CD4-positive, alpha-beta T cell (primary cell): Measurements from ENCODE around the gene SGTB. TPM values are rescaled to one million over a fixed set of nuclear protein-coding genes. Genes with fewer than 3 reads are reported as not detected.
"Not testable (repeated sequence)": the region's sequence is repeated elsewhere in the genome, so short reads cannot be mapped to it uniquely, and the experiment has no call there.

Source experiments
- ATAC-seq: fragments of 200-7000 bp; cut with Tn5 transposase; one replicate; pipeline ENCODE4 v1.10.0; 2022; ENCODE audit warnings: mild to moderate bottlenecking; ENCODE audit not compliant: poor library complexity
- CTCF ChIA-PET: fragments of 350-600 bp; sonication (Branson Sonifier 250); formaldehyde crosslinking; loops from one replicate; lab custom pipeline; 2021; ENCODE audit warnings: antibody characterized with exemption, inconsistent platforms; lab: Charles Lee
- POLR2A ChIA-PET: fragments of 350-600 bp; sonication (Branson Sonifier 250); formaldehyde crosslinking; loops from one replicate; lab custom pipeline; 2021; ENCODE audit warnings: antibody characterized with exemption, inconsistent platforms; lab: Charles Lee
- DNase-seq, 14 experiments: peaks; one replicate each; pipeline ENCODE4 v3.0.0-alpha.2; 2013 to 2020; ENCODE audit warnings: mixed read lengths in 2 of 14
- H3K27ac ChIP-seq, 2 donors: one replicate each; pipeline versions ENCODE4 v1.5.1 to v1.7.0; 2013; ENCODE audit warnings: low read length in 2 of 2, low read depth in 1 of 2, mild to moderate bottlenecking in 1 of 2
- H3K27me3 ChIP-seq, 2 experiments: 1 replicate in 1 of 2; 2 replicates in 1 of 2; pipeline versions ENCODE4 v1.6.1 to v1.7.0; 2013; ENCODE audit warnings: low read length in 2 of 2, control low read depth in 1 of 2, mild to moderate bottlenecking in 1 of 2, moderate library complexity in 1 of 2; ENCODE audit not compliant: insufficient read depth in 2 of 2, control insufficient read depth in 1 of 2
- H3K36me3 ChIP-seq: one replicate; pipeline ENCODE4 v1.6.1; 2013; ENCODE audit warnings: low read length, control low read depth; ENCODE audit not compliant: insufficient read depth
- H3K4me1 ChIP-seq: one replicate; pipeline ENCODE4 v1.6.1; 2013; ENCODE audit warnings: low read length, control low read depth; ENCODE audit not compliant: insufficient read depth
- H3K4me3 ChIP-seq: one replicate; pipeline ENCODE4 v1.5.1; 2013; ENCODE audit warnings: mild to moderate bottlenecking, low read length, moderate library complexity
- H3K9me3 ChIP-seq, 2 experiments: 1 replicate in 1 of 2; 2 replicates in 1 of 2; pipeline versions ENCODE4 v1.6.1 to v1.7.0; 2013; ENCODE audit warnings: low read length in 2 of 2, mild to moderate bottlenecking in 2 of 2, control low read depth in 1 of 2, moderate library complexity in 1 of 2; ENCODE audit not compliant: control insufficient read depth in 1 of 2, insufficient read depth in 1 of 2
- H3K27ac Mint-ChIP-seq: one replicate; pipeline ENCODE4 v1.8.0; 2020; ENCODE audit warnings: mixed read lengths
- H3K27me3 Mint-ChIP-seq: one replicate; pipeline ENCODE4 v1.8.0; 2021; ENCODE audit warnings: mixed read lengths
- H3K36me3 Mint-ChIP-seq: one replicate; pipeline ENCODE4 v1.8.0; 2021; ENCODE audit warnings: low read depth, mixed read lengths
- H3K4me1 Mint-ChIP-seq: one replicate; pipeline ENCODE4 v1.8.0; 2021; ENCODE audit warnings: low read depth, mixed read lengths
- H3K4me3 Mint-ChIP-seq: one replicate; pipeline ENCODE4 v1.8.0; 2020; ENCODE audit warnings: mild to moderate bottlenecking, mixed read lengths
- H3K9me3 Mint-ChIP-seq: one replicate; pipeline ENCODE4 v1.8.0; 2020; ENCODE audit warnings: mixed read lengths
- CTCF ChIP-seq: fragments of 200-600 bp; IDR thresholded peaks from one replicate; pipeline ENCODE4 v1.8.0; 2022; ENCODE audit warnings: antibody characterized with exemption, mild to moderate bottlenecking
- intact Hi-C, 2 experiments: fragments of 100-400 bp; cut with DNase I in 1 of 2; cut with micrococcal nuclease in 1 of 2; formaldehyde crosslinking; loops; one replicate each; pipeline versions ENCODE4 v1.15.1 to v1.9.0; 2023 to 2025; cut with DNase I, micrococcal nuclease
- total RNA-seq, 174 experiments: library from RNA in 2 of 174; stranded (reverse) in 2 of 174; gene quantifications; one replicate each; pipeline ENCODE4 v1.2.3 and lab custom pipeline; 2021 to 2026

SGTB gene
- total RNA-seq, 2 experiments from 2014 or later: 84.2 to 93.7 TPM

GRCh38 chr5:65623482-65623881, 98.4 kb downstream of the SGTB start:
- intact Hi-C loops: loop anchor here in 1 of 2 experiments (2.0 kb wide), 1 partner anchor 59 kb away; no protein-coding TSS in a partner anchor
- ATAC-seq (no peak), DNase-seq (peak in 2 of 14 experiments; percentile 4 to 15)
- no peaks in the 10 kb centered on the region for H3K9me3 ChIP-seq
- H3K4me3 ChIP-seq: peak overlapping the region; percentile 67
- Mint-ChIP-seq H3K27me3 (no peaks in the 10 kb centered on the region), H3K27ac (peak overlapping the region; percentile 99), H3K9me3 (no peaks in the 10 kb centered on the region), H3K4me1 (peaks cover 69% of the 10 kb centered on the region), H3K36me3 (peaks cover 53% of the 10 kb centered on the region), H3K4me3 (peak overlapping the region; percentile 99)
- peak overlapping the region; percentile 85 to 87 for H3K27ac ChIP-seq
- ChIA-PET CTCF (interaction anchor here (0.9 kb wide), 1 partner anchor 49 kb away, joined by 5 read pairs; no protein-coding TSS in a partner anchor), POLR2A (interaction anchor here (0.6 to 3.8 kb wide), 15 partner anchors 10 to 521 kb away, joined by 3 to 72 read pairs (median 3); partner anchors contain the start of genes ADAMTS6, CENPK, ERBIN and NLN)
- peaks cover 29% of the 10 kb centered on the region for H3K4me1 ChIP-seq
- H3K27me3 ChIP-seq: no peaks in the 10 kb centered on the region
- no peaks in the 10 kb centered on the region for H3K36me3 ChIP-seq
- no peak for TF ChIP-seq CTCF

GRCh38 chr5:65621961-65622360, 99.9 kb downstream of the SGTB start:
- H3K27me3 ChIP-seq, CTCF ChIA-PET, DNase-seq, H3K9me3 Mint-ChIP-seq, H3K9me3 ChIP-seq, H3K4me3 ChIP-seq, ATAC-seq, H3K27me3 Mint-ChIP-seq, H3K27ac ChIP-seq: not testable (repeated sequence)
- peaks cover 11% of the 10 kb centered on the region for H3K36me3 ChIP-seq
- H3K4me1 ChIP-seq: peaks cover 29% of the 10 kb centered on the region
- Mint-ChIP-seq H3K27ac (peak overlapping the region; percentile 99), H3K4me1 (peaks cover 68% of the 10 kb centered on the region), H3K4me3 (peak overlapping the region; percentile 99), H3K36me3 (peaks cover 53% of the 10 kb centered on the region)
- intact Hi-C loops: loop anchor here in 1 of 2 experiments (2.0 kb wide), 1 partner anchor 57 kb away; no protein-coding TSS in a partner anchor
- POLR2A ChIA-PET: interaction anchor here (0.8 to 1.2 kb wide), 2 partner anchors 36 to 59 kb away, joined by 3 read pairs; partner anchors contain the start of genes CENPK and PPWD1

DNA sequence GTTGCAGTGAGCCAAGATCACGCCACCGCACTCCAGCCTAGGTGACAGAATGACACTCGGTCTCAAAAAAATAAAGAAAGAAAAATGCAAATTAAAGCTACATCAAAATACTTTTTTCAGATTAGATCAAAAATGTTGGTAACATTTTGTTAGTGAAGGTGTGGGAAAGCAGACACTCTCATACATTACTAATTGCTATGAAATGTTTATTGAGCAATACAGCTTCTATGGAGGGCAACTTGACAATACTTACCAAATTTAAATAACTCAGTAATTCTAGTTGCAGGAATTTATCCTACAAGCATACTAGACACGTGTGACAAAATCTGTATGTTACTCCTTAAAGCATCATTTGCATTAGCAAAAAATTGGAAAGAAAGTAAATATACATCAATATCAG, 101.9 kb downstream of the SGTB start:
- H3K4me3 ChIP-seq: no peak overlapping the region
- H3K4me1 ChIP-seq: peaks cover 14% of the 10 kb centered on the region
- no peak overlapping the region for H3K27ac ChIP-seq
- Mint-ChIP-seq H3K36me3 (peaks cover 56% of the 10 kb centered on the region), H3K4me3 (no peak overlapping the region), H3K27ac (no peak overlapping the region), H3K27me3 (no peaks in the 10 kb centered on the region), H3K4me1 (peaks cover 65% of the 10 kb centered on the region), H3K9me3 (no peaks in the 10 kb centered on the region)
- TF ChIP-seq CTCF: no peak
- H3K36me3 ChIP-seq: peaks cover 28% of the 10 kb centered on the region
- ATAC-seq (no peak), DNase-seq (no peak)
- POLR2A ChIA-PET: interaction anchor here (0.7 kb wide), 1 partner anchor 8 kb away, joined by 3 read pairs; no protein-coding TSS in a partner anchor
- no peaks in the 10 kb centered on the region for H3K27me3 ChIP-seq
- no peaks in the 10 kb centered on the region for H3K9me3 ChIP-seq
- intact Hi-C loops: no loop called here
- CTCF ChIA-PET: no interaction called here

Other genes with a start within 250 kb of the SGTB start
- 1 to 10 TPM; 2.0 to 2.6 TPM for gene ADAMTS6, start 240.2 kb downstream of the SGTB start, total RNA-seq
- 10 to 100 TPM; 14.4 to 16.8 TPM for gene CENPK, start 158.9 kb downstream of the SGTB start, total RNA-seq
- gene PPWD1, start 158.8 kb downstream of the SGTB start, total RNA-seq: 10 to 100 TPM; 88.0 to 89.2 TPM
- gene TRIM23, start 97.8 kb downstream of the SGTB start, total RNA-seq: 10 to 100 TPM; 24.0 to 30.6 TPM
- gene SHLD3, start 97.1 kb downstream of the SGTB start, total RNA-seq: 10 to 100 TPM; 11.5 to 11.7 TPM
- 10 to 100 TPM; 11.2 to 14.4 TPM for gene TRAPPC13, start 97.1 kb downstream of the SGTB start, total RNA-seq
- gene NLN, start 96 bp upstream of the SGTB start, total RNA-seq: 1 to 10 TPM; 1.4 to 2.5 TPM
- gene ERBIN, start 204.5 kb upstream of the SGTB start, total RNA-seq: 10 to 100 TPM; 94.7 to 96.9 TPM